Psoas muscle (tissue), 8 donors: ENCODE results near the gene TPSAB1. TPM values are rescaled to one million over a fixed set of nuclear protein-coding genes. Genes with fewer than 3 reads are reported as not detected.

Experiments used
- ATAC-seq, 4 donors: fragments of 200-7000 bp; cut with Tn5 transposase; one replicate each; pipeline ENCODE4 v1.9.1; 2020; ENCODE audit warnings: moderate library complexity in 3 of 4, mild to moderate bottlenecking in 2 of 4
- DNase-seq, 2 donors: peaks; one replicate each; pipeline ENCODE4 v3.0.0-alpha.2; 2020
- H3K27ac ChIP-seq: fragments of 200-600 bp; one replicate; pipeline ENCODE4 v1.8.0; 2022
- H3K27me3 ChIP-seq, 3 donors: fragments of 200-600 bp in 1 of 3; one replicate each; pipeline versions ENCODE4 v1.6.1 to v1.8.0; 2013 to 2022; ENCODE audit warnings: low read length in 2 of 3, mild to moderate bottlenecking in 2 of 3, moderate library complexity in 1 of 3; ENCODE audit not compliant: insufficient read depth in 3 of 3
- H3K36me3 ChIP-seq, 2 donors: fragments of 200-600 bp in 1 of 2; one replicate each; pipeline versions ENCODE4 v1.6.1 to v1.8.0; 2013 to 2022; ENCODE audit warnings: low read depth in 1 of 2, mild to moderate bottlenecking in 1 of 2, moderate library complexity in 1 of 2; ENCODE audit not compliant: insufficient read depth in 1 of 2
- H3K4me1 ChIP-seq: fragments of 200-600 bp; one replicate; pipeline ENCODE4 v1.8.0; 2022
- H3K4me3 ChIP-seq: fragments of 200-600 bp; one replicate; pipeline ENCODE4 v1.8.0; 2022; ENCODE audit warnings: mild to moderate bottlenecking
- H3K9me3 ChIP-seq: fragments of 200-600 bp; one replicate; pipeline ENCODE4 v1.8.0; 2022
- CTCF ChIP-seq: fragments of 200-600 bp; IDR thresholded peaks from one replicate; pipeline ENCODE4 v1.8.0; 2022; ENCODE audit warnings: antibody characterized with exemption
- WGBS, 3 donors: extraction: QIAGEN DNeasy Blood & Tissue Kit; methylation state at CpG; one replicate each; pipeline versions ENCODE4 v1.1.6 to v1.1.7; 2013; 5-methylcytosine and 5-hydroxymethylcytosine counted together
- intact Hi-C, 2 donors: fragments of 100-400 bp; cut with DNase I; formaldehyde crosslinking; loops; one replicate each; pipeline versions ENCODE4 v1.11.0 to v1.14.2; 2022
- polyA plus RNA-seq, 3 donors: library from polyadenylated mRNA; stranded (reverse); fragments of 200-250 nt; gene quantifications; one replicate each; pipeline ENCODE4 v1.2.3, GENCODE V29; 2013
- total RNA-seq, 4 donors: library from RNA; stranded (reverse); fragmentation: NEBNext Ultra II Directional in 2 of 4; extraction: Animal tissue kit (Norgen Biotek cat#: 25700) in 2 of 4; gene quantifications; one replicate each; pipeline versions ENCODE4 v1.2.1 to v1.2.4, GENCODE V29; 2021 to 2023
- donor health status: healthy with polysubstance abuse.
- donor health status: DM: no; HTN: no; CAD: no; lungs with moderate emphysema.
- donor health status: Bipolar disorder and iron deficiency.
- donor health status: healthy.
- donor health status: DM: yes; HTN: yes; CAD: no.
- donor health status: DM: no; HTN: no; CAD: no.
- donor health status: DM: no; HTN: no; CAD: no.
- donor health status: DM: yes; HTN: yes; CAD: no.

Gene TPSAB1
- total and polyA plus RNA-seq, 7 donors = 1.3 to 8.9 (median 4.0) TPM

DNA sequence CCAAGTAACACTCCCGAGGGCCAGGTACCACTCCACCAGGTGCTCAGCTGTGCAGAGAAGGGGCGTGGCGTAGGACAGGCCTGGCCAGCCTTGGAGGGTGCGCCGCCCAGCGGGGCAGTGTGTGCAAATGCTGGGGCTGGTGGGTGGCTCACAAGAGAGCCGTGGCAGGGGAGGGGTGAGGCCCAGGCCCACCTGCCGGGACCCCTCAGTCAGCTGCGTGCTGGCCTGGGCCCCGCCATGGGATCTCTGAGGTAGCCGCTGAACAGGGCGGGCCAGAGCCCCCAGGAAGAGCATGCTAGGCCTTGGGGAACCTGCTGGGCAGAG lies 24.2 kb upstream of the TPSAB1 start:
- intact Hi-C loops = no loop called here
- no peaks in the 10 kb centered on the region for H3K36me3 ChIP-seq
- ATAC-seq (no peak), DNase-seq (no peak)
- no peaks in the 10 kb centered on the region for H3K4me1 ChIP-seq
- 79 to 85% (median 81%) methylated on average over 12 of the region's 12 CpGs for WGBS, 3 donors
- no peak for TF ChIP-seq CTCF
- H3K27ac ChIP-seq = no peak overlapping the region
- H3K4me3 ChIP-seq = no peak overlapping the region
- no peaks in the 10 kb centered on the region for H3K9me3 ChIP-seq
- H3K27me3 ChIP-seq = peaks cover 0 to 40% (median 7%) of the 10 kb centered on the region in 3 donors

- TF ChIP-seq CTCF = no peak
- ATAC-seq (no peak), DNase-seq (no peak)
- peaks cover 0 to 40% (median 7%) of the 10 kb centered on the region in 3 donors for H3K27me3 ChIP-seq
- no peak overlapping the region for H3K4me3 ChIP-seq
- 81 to 87% (median 86%) methylated on average over 30 to 32 of the region's 32 CpGs for WGBS, 3 donors
- intact Hi-C loops = no loop called here
- no peaks in the 10 kb centered on the region for H3K36me3 ChIP-seq
- no peak overlapping the region for H3K27ac ChIP-seq
- H3K9me3 ChIP-seq = no peaks in the 10 kb centered on the region
- H3K4me1 ChIP-seq = no peaks in the 10 kb centered on the region
Observed at GRCh38 chr16:1216681-1217400, 23.7 kb upstream of the TPSAB1 start.

GRCh38 chr16:1217526-1217925 lies 23.0 kb upstream of the TPSAB1 start:
- Histone ChIP-seq H3K27me3 (peaks cover 0 to 44% (median 7%) of the 10 kb centered on the region in 3 donors), H3K4me3 (no peak overlapping the region), H3K9me3 (no peaks in the 10 kb centered on the region), H3K27ac (no peak overlapping the region), H3K36me3 (no peaks in the 10 kb centered on the region), H3K4me1 (no peaks in the 10 kb centered on the region)
- no peak for DNase-seq
- no peak for TF ChIP-seq CTCF
- no peak for ATAC-seq
- WGBS, 3 donors = 84 to 89% (median 86%) methylated on average over 24 of the region's 24 CpGs
- intact Hi-C loops = no loop called here

- intact Hi-C loops = no loop called here
- Histone ChIP-seq H3K4me3 (no peak overlapping the region), H3K27me3 (peaks cover 0 to 40% (median 8%) of the 10 kb centered on the region in 3 donors), H3K9me3 (no peaks in the 10 kb centered on the region), H3K36me3 (no peaks in the 10 kb centered on the region), H3K4me1 (no peaks in the 10 kb centered on the region), H3K27ac (no peak overlapping the region)
- WGBS, 3 donors = 86 to 87% (median 87%) methylated on average over 41 to 49 of the region's 49 CpGs
- ATAC-seq = no peak
- no peak for TF ChIP-seq CTCF
- DNase-seq = no peak
Observed at GRCh38 chr16:1218061-1218929, 22.2 kb upstream of the TPSAB1 start.
